HT1080 (cell line): ENCODE results near the gene S100A1. TPM values are rescaled to one million over a fixed set of nuclear protein-coding genes. Genes with fewer than 3 reads are reported as not detected.
A peak's percentile ranks its signal among the peaks of the same experiment; 100 is the strongest.

Experiments used
- DNase-seq: peaks from one replicate; pipeline ENCODE4 v3.0.0-alpha.2; 2015; ENCODE audit warnings: low read depth
- total RNA-seq: library from RNA; depleted of rRNA; stranded (reverse); fragments of >200 nt; shearing (Covaris generic); gene quantifications from 2 replicates; pipeline ENCODE4 v1.2.3, GENCODE V29; 2014

Gene S100A1
- total RNA-seq, 1 experiment from 2014 or later, result not detected

GRCh38 chr1:153610334-153610733 lies 17.9 kb upstream of the S100A1 start:
- DNase-seq, result peak; percentile 82

GRCh38 chr1:153610811-153611301 lies 17.4 kb upstream of the S100A1 start:
- DNase-seq, result peak; percentile 66

- DNase-seq, result no peak
Measured at GRCh38 chr1:153611356-153611755, 16.9 kb upstream of the S100A1 start.

- DNase-seq, result no peak
Measured at GRCh38 chr1:153612111-153612754, 16.0 kb upstream of the S100A1 start.

- DNase-seq, result peak; percentile 78
Measured at GRCh38 chr1:153612755-153613331, 15.4 kb upstream of the S100A1 start, which contains the start of gene S100A16. Gene S100A16 (minus strand): TSS chr1:153613137. CDS start chr1:153608151, 4,986 bp downstream.

- DNase-seq, result no peak
Measured at GRCh38 chr1:153613406-153613805, 14.8 kb upstream of the S100A1 start.

- no peak for DNase-seq
Measured at GRCh38 chr1:153614189-153614900, 13.9 kb upstream of the S100A1 start.

- no peak for DNase-seq
Measured at GRCh38 chr1:153614906-153615305, 13.3 kb upstream of the S100A1 start.

GRCh38 chr1:153615406-153615805 lies 12.8 kb upstream of the S100A1 start:
- DNase-seq, result no peak

- no peak for DNase-seq
Measured at GRCh38 chr1:153616144-153616916, 11.9 kb upstream of the S100A1 start, which contains the start of gene S100A14. Gene S100A14 (minus strand): TSS chr1:153616325. CDS start chr1:153615858, 467 bp downstream.

GRCh38 chr1:153616917-153617311 lies 11.3 kb upstream of the S100A1 start:
- DNase-seq, result no peak

GRCh38 chr1:153617663-153618062 lies 10.6 kb upstream of the S100A1 start:
- peak; percentile 82 for DNase-seq

GRCh38 chr1:153619171-153619570 lies 9.1 kb upstream of the S100A1 start:
- no peak for DNase-seq

GRCh38 chr1:153623101-153623500 lies 5.1 kb upstream of the S100A1 start:
- no peak for DNase-seq

- DNase-seq, result no peak
Measured at GRCh38 chr1:153624965-153625611, 3.1 kb upstream of the S100A1 start.

GRCh38 chr1:153626477-153626903 lies 1.7 kb upstream of the S100A1 start:
- DNase-seq, result no peak

- DNase-seq, result peak; percentile 95
Measured at GRCh38 chr1:153626904-153627714, 1.1 kb upstream of the S100A1 start, which contains the start of gene S100A13. Gene S100A13 (minus strand): TSS chr1:153627505. CDS start chr1:153626472, 1,033 bp downstream.

- no peak for DNase-seq
Measured at GRCh38 chr1:153628638-153629342, 556 bp downstream of the S100A1 start.

- DNase-seq, result no peak
Measured at GRCh38 chr1:153629343-153629665, 1.1 kb downstream of the S100A1 start.
